ENCODE measurements around the gene ATG16L1. TPM values are rescaled to one million over a fixed set of nuclear protein-coding genes. Genes with fewer than 3 reads are reported as not detected.

The ATG16L1 gene
- polyA plus RNA-seq, 3 donors = 3.3 to 22.9 (median 4.3) TPM

DNA sequence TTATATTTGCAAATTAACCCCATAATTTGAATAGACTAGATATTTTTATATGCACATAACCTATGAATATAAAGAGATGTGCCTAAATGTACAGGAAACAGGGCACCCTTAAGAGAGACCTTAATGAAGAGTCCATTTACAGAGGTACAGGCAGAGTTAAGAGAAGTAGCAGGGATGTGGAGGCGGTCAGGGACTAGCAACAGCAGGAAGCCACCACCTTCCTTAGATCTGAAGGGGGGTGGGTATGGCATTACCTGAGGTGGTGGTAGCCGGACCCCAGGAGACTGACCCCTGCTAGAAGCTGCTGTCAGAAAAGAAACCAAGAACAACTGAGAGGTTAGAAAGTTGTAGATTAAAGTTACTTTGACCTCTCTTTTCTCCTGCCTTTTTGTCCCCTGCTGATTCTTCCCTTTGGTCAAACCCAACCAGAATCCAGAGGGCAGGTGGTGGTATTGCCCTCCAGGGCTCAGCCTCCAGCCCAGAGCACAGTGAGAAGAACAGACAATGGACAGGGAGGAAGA, 24.9 kb upstream of the ATG16L1 start:
- Histone ChIP-seq H3K27ac (ENCODE audit: low read depth in 1 of 2, low read length in 2 of 2) (no peak overlapping the region), H3K4me1 (ENCODE audit: control insufficient read depth in 1 of 2, insufficient read depth in 2 of 2, low read length in 2 of 2) (peaks cover 14 to 23% of the 10 kb centered on the region in 2 donors), H3K9me3 (replicated peaks in 1 of 2; ENCODE audit: control insufficient read depth in 1 of 2, insufficient read depth in 1 of 2, low read length in 2 of 2) (no peaks in the 10 kb centered on the region), H3K27me3 (ENCODE audit: control insufficient read depth in 2 of 2, insufficient read depth in 2 of 2, low read length in 2 of 2) (no peaks in the 10 kb centered on the region), H3K36me3 (replicated peaks in 1 of 2; ENCODE audit: control insufficient read depth in 1 of 2, insufficient read depth in 2 of 2, low read length in 2 of 2) (no peaks in the 10 kb centered on the region), H3K4me2 (replicated peaks; ENCODE audit: extremely low read depth, low read length, poor library complexity, severe bottlenecking) (no peak overlapping the region), H2AFZ (ENCODE audit: insufficient read depth, low read depth, low read length, poor library complexity, severe bottlenecking) (no peak overlapping the region), H3K9ac (ENCODE audit: insufficient read depth, low read length, poor library complexity, severe bottlenecking) (no peak overlapping the region), H4K20me1 (ENCODE audit: insufficient read depth, low read length) (no peaks in the 10 kb centered on the region), H3K4me3 (replicated peaks in 1 of 3; ENCODE audit: low read depth in 2 of 3, low read length in 3 of 3) (no peak overlapping the region), H3K79me2 (ENCODE audit: insufficient read depth, low read length) (no peaks in the 10 kb centered on the region)
- Mint-ChIP-seq H3K9me3 (peaks cover 0 to 6% (median 3%) of the 10 kb centered on the region in 7 donors), H3K36me3 (peaks cover 0 to 3% of the 10 kb centered on the region in 2 donors), H3K27me3 (ENCODE audit: low read depth in 3 of 3) (peaks cover 0 to 12% (median 6%) of the 10 kb centered on the region in 3 donors), H3K4me1 (peaks cover 25% of the 10 kb centered on the region), H3K27ac (no peak overlapping the region), H3K4me3 (no peak overlapping the region)
- TF ChIP-seq, protein P1, sequence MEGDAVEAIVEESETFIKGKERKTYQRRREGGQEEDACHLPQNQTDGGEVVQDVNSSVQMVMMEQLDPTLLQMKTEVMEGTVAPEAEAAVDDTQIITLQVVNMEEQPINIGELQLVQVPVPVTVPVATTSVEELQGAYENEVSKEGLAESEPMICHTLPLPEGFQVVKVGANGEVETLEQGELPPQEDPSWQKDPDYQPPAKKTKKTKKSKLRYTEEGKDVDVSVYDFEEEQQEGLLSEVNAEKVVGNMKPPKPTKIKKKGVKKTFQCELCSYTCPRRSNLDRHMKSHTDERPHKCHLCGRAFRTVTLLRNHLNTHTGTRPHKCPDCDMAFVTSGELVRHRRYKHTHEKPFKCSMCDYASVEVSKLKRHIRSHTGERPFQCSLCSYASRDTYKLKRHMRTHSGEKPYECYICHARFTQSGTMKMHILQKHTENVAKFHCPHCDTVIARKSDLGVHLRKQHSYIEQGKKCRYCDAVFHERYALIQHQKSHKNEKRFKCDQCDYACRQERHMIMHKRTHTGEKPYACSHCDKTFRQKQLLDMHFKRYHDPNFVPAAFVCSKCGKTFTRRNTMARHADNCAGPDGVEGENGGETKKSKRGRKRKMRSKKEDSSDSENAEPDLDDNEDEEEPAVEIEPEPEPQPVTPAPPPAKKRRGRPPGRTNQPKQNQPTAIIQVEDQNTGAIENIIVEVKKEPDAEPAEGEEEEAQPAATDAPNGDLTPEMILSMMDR (IDR thresholded peaks at IDR 0.05) = no peak
- no peak for DNase-seq
- 89% methylated on average over 1 of the region's 2 CpGs for WGBS (ENCODE audit: insufficient coverage)
- intact Hi-C loops (cut with micrococcal nuclease) = no loop called here

DNA sequence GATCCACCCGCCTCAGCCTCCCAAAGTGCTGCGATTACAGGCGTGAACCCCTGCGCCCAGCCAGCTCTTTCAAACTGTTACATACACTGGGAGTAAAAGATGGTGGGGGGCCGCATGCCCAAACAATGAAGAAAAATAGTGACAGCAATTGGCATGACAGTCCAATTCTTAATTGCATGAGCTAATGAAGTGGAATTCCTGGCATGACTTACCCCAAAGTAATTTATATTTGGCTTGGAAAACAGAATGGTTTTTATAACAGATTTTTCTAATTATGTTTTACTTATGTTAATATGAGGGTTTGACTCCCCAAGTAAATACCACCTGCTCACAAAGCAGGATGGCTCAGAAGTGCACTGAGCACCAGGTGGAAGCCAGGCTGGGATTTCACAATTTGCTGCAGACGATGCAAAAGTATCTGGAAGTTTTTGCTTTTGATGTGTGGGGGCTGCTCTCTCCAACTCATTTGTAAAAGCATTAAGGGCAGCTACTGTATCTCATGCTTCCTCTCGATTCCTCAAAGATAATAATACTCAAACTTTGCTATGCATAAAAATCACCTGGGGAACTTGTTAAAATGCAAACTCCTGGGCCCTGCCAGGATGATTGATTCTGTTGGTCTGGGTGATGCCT, 24.0 kb upstream of the ATG16L1 start:
- TF ChIP-seq, protein P1 (IDR thresholded peaks at IDR 0.05) = no peak
- Histone ChIP-seq H3K4me2 (replicated peaks; ENCODE audit: extremely low read depth, low read length, poor library complexity, severe bottlenecking) (no peak overlapping the region), H3K36me3 (replicated peaks in 1 of 2; ENCODE audit: control insufficient read depth in 1 of 2, insufficient read depth in 2 of 2, low read length in 2 of 2) (no peaks in the 10 kb centered on the region), H2AFZ (ENCODE audit: insufficient read depth, low read depth, low read length, poor library complexity, severe bottlenecking) (no peak overlapping the region), H3K4me3 (replicated peaks in 1 of 3; ENCODE audit: low read depth in 2 of 3, low read length in 3 of 3) (no peak overlapping the region), H3K9me3 (replicated peaks in 1 of 2; ENCODE audit: control insufficient read depth in 1 of 2, insufficient read depth in 1 of 2, low read length in 2 of 2) (no peaks in the 10 kb centered on the region), H3K9ac (ENCODE audit: insufficient read depth, low read length, poor library complexity, severe bottlenecking) (no peak overlapping the region), H3K4me1 (ENCODE audit: control insufficient read depth in 1 of 2, insufficient read depth in 2 of 2, low read length in 2 of 2) (peaks cover 14 to 26% of the 10 kb centered on the region in 2 donors), H4K20me1 (ENCODE audit: insufficient read depth, low read length) (no peaks in the 10 kb centered on the region), H3K27ac (ENCODE audit: low read depth in 1 of 2, low read length in 2 of 2) (no peak overlapping the region), H3K27me3 (ENCODE audit: control insufficient read depth in 2 of 2, insufficient read depth in 2 of 2, low read length in 2 of 2) (no peaks in the 10 kb centered on the region), H3K79me2 (ENCODE audit: insufficient read depth, low read length) (no peaks in the 10 kb centered on the region)
- Mint-ChIP-seq H3K4me3 (no peak overlapping the region), H3K4me1 (peaks cover 23% of the 10 kb centered on the region), H3K27me3 (ENCODE audit: low read depth in 3 of 3) (peaks cover 0 to 12% (median 6%) of the 10 kb centered on the region in 3 donors), H3K27ac (no peak overlapping the region), H3K9me3 (peaks cover 0 to 6% (median 3%) of the 10 kb centered on the region in 7 donors), H3K36me3 (peaks cover 0 to 3% of the 10 kb centered on the region in 2 donors)
- no peak for DNase-seq
- intact Hi-C loops (cut with micrococcal nuclease) = no loop called here
- WGBS (ENCODE audit: insufficient coverage) = 80% methylated on average over 1 of the region's 7 CpGs

All from CD14-positive monocyte (primary cell).